GM18909 (cell line): ENCODE results near the gene ARHGEF11.
"Not testable (repeated sequence)": the region's sequence is repeated elsewhere in the genome, so short reads cannot be mapped to it uniquely, and the experiment has no call there.

Source experiments
- ATAC-seq: cut with Tn5 transposase; IDR thresholded peaks from one replicate; pipeline ENCODE4 v1.9.1; 2021; ENCODE audit warnings: mild to moderate bottlenecking; ENCODE audit not compliant: unreplicated experiment, poor library complexity

Gene ARHGEF11

DNA sequence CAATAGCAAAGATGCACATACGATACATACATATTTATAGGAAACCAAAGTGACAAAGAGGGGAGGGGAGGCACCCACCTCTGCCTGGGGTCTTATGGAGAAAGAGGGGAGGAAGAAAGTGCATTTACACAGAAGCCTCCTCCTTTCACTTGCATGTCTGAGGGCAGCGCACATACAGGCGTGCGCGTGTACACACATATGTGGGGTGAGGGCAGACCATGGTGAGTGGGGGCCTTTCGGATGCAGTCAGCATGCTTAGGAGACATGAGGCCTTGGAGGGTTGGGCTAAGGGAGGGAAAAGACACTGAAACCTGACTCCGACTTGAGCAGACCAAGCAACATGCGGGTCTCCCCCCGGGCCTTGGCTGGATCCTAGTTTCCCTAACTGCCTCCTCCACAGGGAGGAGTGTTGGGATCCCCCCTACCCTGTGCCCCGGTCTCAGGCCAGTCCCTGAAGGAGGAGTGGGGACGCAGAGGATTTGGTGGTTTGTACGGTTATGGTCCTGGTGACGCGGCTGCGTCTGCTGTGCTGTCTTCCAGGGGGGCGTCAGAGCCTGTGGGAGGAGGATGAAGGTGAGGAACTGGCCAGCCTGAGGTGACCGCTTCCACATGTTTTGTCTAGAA is 109.9 kb downstream of the ARHGEF11 start:
- no peak for ATAC-seq

DNA sequence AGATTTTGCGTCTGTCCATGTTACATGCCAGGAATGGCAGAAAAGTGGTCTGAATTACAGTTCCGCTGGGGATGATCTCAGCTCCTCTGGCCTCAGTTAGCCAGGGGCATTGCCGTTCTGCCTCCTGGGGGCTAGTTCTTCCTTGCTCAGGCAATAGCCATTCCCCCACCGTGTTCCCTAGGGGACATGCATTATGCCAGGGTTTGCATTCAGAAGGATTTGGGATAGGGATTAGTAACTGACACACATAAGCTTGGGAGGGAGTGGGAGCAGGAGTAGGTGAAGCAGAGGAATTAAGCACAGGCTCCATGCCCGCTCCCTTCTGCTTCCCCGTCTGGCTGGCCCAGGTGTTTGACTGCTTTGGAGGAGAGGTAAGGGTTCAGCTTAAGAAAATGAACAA is 112.4 kb downstream of the ARHGEF11 start:
- ATAC-seq = no peak

DNA sequence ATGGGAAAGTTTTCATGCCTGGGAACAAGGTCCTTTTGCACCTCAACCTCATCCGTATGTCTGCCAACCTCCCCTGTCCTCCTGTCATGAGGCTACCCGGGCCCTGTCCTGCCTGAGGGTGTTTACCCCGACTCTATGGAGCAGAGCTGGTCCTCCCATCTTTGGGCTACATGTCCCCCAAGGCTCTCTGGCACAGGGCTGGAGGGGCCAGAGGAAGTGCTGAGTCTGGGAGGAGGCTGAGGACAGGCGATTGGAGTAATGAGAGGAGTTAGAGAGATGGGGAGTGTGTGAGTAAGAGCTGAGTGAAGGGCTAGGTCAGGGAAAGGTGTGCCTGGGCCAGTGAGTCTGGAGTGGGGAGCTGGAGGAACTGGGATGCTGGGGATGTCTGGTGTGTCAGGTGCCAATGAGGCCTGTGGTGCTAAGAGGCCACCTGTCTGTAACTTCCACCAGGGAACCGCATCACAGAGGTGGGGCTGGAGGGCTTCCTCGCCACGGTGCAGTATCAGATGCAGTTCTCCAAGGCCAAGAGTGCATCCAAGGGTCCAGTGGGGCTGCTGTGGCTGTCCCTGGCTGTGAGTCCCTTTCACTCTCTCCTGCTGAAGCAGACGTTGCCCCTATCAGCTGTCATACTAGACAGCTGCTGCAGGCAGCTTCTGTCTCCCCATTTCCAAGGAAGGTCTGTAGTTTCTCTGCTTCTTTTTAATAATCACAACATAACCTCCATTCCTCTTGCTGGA is 113.4 kb downstream of the ARHGEF11 start:
- no peak for ATAC-seq

DNA sequence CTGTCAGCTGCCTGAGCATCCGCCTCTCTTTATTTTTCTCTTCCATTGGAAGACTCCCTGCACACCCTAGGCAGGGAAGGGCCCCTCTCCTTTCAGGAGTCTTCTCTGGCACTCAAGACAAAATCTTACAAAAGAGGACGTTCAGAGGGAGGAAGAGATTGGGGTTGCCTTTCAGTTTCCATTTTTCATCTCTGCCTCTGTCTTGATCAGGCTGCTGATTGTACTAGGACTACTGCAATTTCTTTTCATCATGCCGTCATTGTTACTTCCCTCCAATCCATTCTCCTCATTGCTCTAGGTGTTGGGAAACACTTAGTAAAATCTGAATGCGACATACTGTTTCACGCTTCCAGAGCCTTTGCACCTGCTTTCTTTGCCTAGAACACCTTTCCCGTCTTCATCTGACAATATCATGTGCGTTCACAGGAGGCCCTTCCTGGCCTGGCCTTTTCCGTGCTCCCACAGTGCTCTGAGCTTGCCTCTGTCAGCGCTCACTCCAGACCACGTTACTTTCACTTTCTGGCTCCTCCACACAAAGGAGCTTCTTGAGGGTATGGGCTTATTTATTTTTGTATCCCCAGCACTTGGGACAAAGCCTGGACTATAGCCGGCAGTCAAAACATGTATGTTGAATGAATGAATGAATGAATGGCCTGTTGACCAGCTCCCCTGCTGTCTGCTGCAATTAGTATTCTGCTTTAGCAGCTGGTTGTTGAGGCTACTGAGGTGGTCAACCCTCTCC is 114.2 kb downstream of the ARHGEF11 start:
- no peak for ATAC-seq

DNA sequence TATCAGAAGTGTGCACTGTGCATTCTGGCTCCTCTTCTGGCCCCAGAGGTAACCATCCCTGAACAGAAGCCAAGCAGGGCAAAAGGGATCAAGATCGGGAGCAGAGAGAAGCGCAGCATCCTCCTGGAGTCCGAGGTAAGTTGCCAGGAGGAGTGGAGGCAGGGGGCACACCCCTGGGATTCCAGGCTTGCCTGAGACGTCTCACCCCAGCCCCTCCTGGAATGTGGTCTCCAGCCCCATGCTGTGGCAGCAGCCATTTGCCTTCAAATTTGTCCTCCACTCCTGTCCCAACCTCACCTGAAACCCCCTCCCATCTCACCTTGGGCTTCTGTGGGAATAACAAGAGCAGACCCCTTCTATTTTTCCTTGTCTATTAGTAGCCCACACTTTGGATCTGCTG is 115.1 kb downstream of the ARHGEF11 start:
- ATAC-seq = no peak

DNA sequence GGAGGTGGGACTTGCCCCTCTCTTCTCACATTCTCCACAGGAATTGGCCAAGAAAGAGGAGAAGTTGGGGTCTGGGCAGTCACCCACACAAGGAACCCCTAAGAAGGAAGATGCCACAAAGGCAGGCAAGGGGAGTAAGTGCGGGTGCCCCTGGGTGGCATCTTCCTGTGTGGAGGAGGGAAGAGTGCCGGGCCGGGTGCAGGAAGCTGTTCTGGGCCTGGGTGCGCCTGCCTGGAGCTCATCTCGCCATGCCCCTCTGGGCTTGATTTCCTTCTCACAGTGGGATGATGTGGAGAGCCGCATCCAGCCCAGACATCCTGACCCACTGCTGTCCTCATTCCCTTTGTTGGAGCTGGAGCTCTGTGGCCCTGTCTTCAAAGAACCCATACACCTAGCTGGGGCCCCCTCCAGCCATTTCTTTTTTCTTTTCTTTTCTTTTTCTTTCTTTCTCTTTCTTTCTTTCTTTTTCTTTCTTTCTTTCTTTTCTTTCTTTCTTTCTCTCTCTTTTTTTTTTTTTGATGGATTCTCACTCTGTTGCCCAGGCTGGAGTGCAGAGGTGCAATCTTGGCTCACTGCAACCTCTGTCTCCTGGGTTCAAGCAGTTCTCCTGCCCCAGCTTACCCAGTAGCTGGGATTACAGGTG is 115.8 kb downstream of the ARHGEF11 start:
- no peak for ATAC-seq

DNA sequence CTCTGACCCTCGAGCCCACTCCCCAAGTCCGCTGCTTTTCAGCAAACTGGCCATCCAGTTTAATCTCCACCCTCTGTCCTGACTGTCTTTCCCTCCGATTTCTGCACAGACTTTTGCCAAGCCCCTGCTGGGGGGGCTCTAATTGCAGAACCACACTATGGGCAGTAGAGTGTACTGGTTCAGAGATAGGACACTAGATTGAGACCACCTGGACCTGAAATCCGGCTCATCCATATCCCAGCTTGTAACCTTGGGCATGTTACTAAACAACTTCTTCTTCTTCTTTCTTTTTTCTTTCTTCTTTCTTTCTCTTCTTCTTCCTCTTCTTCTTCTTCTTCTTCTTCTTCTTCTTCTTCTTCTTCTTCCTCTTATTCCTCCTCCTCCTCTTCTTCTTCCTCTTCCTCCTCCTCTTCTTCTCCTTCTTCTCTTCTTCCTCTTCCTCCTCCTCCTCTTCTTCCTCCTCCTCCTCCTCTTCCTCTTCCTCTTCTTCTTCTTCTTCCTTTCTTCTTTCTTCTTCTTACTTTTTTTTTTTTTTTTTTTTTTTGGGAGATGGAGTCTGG is 117.4 kb downstream of the ARHGEF11 start:
- no peak for ATAC-seq

DNA sequence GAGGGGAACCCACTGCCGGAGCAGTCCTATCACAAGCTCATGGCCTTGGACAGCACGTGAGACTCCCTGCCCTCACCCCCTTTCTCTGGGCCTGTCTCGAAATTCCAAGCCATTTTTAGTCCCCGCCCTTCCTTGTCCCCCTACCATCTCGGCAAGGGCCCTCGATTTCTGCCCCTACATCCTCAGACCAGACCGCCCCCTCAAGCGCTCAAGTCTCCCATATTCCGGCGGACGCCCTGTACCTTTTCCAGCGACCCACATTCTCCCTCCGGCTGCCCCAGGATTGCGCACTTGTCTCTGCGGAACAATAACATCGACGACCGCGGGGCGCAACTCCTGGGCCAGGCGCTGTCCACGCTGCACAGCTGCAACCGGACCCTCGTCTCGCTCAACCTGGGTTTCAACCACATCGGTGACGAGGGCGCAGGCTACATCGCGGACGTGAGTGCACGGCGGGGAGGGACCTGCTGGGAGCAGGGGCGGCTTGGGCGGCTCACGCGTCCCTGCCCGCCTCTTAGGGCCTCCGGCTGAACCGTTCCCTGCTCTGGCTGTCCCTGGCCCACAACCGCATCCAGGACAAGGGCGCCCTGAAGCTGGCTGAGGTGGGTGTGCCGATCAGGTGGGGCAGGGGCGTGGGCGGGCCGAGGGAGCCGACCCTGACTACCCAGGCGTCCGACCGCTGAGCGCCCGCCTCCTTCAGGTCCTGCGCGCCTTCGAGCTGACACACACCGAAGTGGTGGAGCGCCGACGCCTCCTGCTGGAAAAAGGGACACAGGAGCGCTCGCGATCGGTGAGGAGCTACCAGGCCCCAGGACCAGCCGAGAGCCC is 118.1 kb downstream of the ARHGEF11 start:
- no peak for ATAC-seq

DNA sequence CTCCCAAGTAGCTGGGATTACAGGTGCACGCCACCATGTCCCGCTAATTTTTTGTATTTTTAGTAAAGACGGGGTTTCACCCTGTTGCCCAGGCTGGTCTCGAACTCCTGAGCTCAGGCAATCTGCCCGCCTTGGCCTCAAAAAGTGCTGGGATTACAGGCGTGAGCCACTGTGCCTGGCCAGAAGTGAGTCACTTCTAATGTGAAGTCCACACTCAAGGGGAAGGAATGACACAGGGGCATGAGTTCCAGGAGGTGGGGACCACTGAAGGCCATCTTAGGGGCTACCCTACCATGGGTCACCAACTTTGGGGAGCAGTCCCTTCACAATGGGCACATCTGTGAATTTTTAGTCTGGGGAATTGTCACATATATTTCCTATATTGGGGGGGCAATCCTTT is 118.8 kb downstream of the ARHGEF11 start:
- ATAC-seq = not testable (repeated sequence)

DNA sequence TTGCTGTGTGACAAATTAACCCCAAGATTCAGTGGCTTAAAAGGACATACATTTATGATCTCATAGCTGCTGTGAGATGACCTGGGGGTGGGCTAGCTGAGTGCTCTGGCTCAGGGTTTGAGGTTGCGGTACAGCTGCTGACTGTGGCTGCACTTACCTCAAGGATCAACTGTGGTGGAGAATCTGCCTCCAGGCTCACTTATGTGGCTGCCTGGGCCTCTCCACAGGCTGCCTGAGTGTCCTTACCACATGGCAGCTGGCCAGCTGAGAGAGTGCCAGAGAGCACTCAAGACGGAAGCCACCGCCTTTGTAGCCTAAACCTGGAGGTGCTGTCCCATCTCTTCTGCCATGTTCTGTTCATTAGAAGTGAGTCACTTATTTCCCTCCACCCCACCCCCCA is 119.4 kb downstream of the ARHGEF11 start:
- ATAC-seq = no peak

DNA sequence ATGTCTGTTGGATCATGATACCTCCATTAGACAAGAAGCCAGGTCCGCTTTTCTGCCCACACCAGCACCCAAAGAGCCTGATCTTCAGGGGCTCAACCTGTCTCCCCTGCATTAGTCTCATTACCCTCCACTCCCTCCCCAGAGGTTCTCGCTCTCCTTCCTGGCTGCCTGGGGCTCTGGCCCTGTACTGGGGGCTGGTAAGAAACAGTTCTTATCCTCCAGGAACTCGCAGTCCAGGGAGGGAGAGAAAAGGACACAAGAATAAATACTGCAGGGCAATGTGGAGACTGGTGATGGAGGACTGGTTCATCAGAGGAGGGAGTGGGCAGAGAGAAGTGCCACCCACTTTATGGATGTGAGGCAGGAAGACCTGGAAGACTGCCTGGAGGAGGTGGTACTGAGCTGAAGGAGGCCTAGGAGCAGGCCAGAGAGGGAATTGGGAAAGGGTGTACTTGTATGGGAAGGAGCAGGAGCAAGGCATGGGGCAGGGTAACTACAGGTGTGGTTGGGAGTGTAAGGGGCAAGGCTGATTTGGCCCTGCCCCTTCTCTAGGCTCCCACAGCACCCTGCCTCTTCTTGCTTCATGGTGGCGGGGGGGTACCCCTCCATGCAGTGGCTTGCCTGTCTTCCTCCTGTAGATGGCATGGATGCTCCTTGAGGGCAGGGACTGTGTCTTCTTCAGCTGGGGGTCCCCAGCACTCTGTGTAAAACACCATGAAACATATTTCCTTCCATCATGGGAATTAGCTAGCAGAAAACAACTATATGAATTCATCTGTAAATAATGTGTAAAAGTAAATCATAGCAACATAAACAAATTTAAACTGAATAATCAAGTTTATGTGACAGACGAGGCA is 120.2 kb downstream of the ARHGEF11 start:
- ATAC-seq = no peak

DNA sequence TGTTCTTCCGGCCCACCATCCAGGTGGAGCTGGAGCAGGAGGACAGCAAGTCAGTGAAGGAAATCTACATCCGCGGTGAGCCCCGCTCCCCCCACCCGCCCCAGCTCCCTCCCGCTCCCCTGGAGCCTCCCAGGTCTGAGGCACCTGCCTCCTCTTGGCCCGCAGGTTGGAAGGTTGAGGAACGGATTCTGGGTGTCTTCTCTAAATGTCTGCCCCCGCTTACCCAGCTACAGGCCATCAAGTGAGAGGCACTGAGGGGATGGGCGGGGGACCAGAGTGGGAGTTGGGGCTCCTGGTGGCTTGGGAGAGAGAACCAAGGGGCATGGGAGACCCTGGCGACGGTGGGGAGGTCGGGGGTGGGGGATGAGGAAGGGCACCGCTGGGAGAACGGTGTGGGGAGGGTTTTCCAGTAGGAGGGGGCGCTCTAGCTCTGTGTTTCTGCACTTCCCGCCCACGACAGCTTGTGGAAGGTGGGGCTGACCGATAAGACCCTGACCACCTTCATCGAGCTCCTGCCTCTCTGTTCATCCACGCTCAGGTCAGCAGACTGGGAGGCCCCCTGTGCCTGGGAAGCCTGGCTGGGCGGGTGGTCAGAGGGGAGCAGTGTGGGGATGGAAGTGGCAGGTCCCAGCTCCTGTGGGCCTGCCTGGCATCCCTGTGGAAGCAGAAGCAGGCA is 120.9 kb downstream of the ARHGEF11 start:
- ATAC-seq = no peak

DNA sequence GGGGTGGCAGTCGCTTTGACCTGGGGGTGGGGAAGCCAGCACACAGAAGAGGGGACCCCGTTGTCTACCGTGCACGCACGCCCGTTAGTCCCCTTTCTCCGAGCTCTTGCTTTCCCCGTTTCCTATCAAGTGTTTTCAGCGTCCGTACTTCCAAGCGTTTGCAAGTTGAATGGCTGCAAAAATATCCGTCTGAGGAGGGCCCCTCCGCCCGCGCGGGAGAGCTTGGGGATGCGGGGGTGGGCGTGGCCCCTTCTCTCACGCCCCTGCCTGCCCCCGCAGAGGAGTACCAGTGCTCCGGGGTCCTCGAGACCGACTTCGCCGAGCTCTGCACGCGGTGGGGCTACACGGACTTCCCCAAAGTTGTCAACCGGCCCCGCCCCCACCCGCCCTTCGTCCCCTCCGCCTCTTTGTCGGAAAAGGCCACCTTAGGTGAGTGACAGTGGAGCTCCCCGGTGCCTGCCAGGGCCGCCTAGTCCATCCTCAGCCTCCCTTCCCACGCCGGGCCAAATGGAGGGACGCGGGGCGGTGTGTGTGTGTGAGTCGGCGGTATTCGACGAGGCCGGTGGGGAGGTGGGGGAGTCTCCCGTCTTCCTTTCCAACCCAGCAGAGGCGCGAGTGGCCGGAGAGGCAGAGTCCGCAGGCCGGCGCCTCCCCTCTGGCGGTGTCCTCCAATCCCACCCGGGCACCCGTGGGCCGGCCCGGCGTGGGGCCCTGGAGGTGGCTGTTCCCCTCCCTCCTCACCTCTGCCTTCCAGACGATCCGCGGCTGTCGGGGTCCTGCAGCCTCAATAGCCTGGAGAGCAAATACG is 121.7 kb downstream of the ARHGEF11 start:
- no peak for ATAC-seq

DNA sequence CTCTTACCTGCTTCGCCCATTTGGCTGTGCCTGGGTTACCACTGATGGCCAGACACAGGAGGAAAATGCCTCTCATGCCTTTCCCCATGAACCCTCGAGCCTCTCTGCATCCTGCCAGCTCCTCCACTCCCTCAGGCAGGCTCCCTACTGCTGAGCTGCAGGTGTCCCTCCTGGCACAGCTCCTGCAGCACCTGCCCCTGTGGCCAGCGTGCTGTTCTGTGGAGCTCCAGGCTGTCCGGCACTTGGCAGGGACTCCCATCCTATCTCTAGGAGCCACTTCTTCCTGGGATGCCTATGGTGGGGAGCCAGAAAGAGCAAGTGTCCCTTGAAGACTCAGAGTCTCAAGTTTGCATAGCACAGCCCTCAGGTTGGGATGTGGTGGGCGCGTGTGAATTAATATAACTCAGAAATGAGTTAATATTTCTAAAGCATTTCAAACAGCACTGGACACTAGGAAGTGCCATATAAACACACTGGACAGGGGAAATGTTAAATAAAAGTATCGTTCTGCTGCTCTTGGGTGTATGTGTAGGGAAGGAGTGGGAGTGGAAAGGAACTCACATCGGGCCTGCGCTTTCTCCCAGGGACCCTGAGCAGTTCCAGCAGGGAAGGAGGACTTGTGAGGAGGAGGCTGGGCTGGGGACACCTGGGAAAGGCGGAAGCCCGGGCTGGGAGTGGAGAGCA is 122.4 kb downstream of the ARHGEF11 start:
- ATAC-seq = no peak

DNA sequence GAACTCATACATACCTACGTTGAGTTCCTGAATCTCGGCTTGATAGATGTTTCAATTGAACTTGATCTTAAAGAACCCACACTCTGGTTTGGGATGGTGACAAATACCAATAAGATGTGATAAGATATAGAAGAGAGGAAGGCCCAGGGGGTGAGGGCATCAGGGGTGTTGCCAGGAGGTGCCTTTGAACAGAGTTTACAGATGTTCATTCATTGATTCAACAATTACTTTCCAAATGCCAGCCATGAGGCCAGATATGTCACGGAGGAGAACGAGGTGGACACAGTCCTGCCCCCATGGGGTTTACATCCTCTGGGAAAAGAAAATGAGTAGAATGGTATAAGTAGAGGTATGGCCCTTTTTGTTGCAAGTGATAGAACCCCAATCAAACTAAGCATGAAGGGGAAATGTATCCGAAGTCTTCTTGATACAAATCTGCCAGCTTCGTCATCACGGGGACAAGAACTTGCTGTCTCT is 124.5 kb downstream of the ARHGEF11 start:
- ATAC-seq = no peak

DNA sequence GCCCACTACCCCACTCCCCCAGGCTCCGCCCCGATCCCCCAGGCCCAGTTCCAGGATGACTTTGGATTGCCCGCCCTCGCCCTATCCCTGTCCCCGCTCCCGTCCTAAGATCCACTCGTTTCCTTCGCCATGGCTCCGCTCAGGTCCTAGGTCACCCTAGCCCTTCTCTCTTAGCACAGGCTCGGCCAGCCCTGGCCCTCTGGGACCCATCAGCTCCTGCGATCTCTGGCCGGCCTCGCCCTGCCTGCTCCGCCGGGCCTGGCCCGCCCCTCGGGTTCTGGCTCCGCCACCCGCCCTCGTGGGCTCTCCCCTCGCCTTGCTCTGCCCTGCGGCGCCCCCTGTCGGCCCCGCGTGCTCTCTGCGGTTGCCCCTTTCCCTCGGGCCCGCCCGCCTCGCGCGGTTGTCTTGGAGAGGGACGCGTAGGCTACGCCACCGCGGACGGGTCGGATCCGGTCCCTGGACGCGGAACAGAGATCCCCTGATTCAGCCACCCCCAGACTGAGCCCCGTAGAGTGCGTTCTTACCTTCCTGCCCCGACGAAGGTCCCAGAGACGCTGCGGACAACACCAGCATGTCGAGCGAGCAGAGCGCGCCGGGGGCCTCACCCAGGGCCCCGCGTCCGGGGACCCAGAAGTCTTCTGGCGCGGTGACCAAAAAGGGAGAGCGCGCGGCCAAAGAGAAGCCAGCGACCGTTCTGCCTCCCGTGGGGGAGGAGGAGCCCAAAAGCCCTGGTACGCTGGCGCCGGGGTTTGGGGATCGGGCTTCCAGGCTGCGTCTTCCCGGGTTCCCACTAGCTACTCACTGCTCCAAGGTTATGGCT is 125.1 kb downstream of the ARHGEF11 start, which contains the start of gene LRRC71:
TSS of gene LRRC71 (plus strand) at position 400 of the 820 bp plus-strand sequence. CDS start at position 572, 172 bp downstream.
- no peak for ATAC-seq
